ENCODE data around the gene PLXNA4. TPM values are rescaled to one million over a fixed set of nuclear protein-coding genes. Genes with fewer than 3 reads are reported as not detected.
A peak's percentile ranks its signal among the peaks of the same experiment; 100 is the strongest.

PLXNA4 gene
- total and polyA plus RNA-seq, 7 experiments from 2014 or later, result 0.05 to 31.6 (median 1.1) TPM

GRCh38 chr7:132373041-132373440 is 203.2 kb downstream of the PLXNA4 start:
- H3K9me3 ChIP-seq (ENCODE audit: control insufficient read depth in 2 of 3, low read length in 3 of 3), result no peaks in the 10 kb centered on the region
- Mint-ChIP-seq H3K27me3 (peaks cover 0 to 40% (median 4%) of the 10 kb centered on the region in 5 donors), H3K36me3 (peaks cover 0 to 2% (median 0%) of the 10 kb centered on the region in 5 donors), H3K4me3 (no peak overlapping the region), H3K27ac (peak overlapping the region in 1 of 9 donors; percentile 42), H3K9me3 (no peaks in the 10 kb centered on the region), H3K4me1 (no peaks in the 10 kb centered on the region)
- no peaks in the 10 kb centered on the region for H3K4me1 ChIP-seq (ENCODE audit: control insufficient read depth in 2 of 2, insufficient read depth in 2 of 2, low read length in 2 of 2)
- H3K36me3 ChIP-seq (ENCODE audit: control insufficient read depth in 2 of 3, insufficient read depth in 3 of 3, low read length in 3 of 3), result no peaks in the 10 kb centered on the region
- no peaks in the 10 kb centered on the region for H3K27me3 ChIP-seq (ENCODE audit: control insufficient read depth in 2 of 2, insufficient read depth in 2 of 2, low read length in 2 of 2)
- H3K4me3 ChIP-seq (ENCODE audit: low read length), result no peak overlapping the region
- DNase-seq (no peak), ATAC-seq (no peak)
- no peak overlapping the region for H3K27ac ChIP-seq (ENCODE audit: low read depth, low read length)
- intact Hi-C loops (cut with micrococcal nuclease), result no loop called here
- ChIA-PET POLR2A (no interaction called here), CTCF (no interaction called here)

GRCh38 chr7:132371948-132372347 is 204.3 kb downstream of the PLXNA4 start:
- intact Hi-C loops (cut with micrococcal nuclease), result no loop called here
- no peak overlapping the region for H3K4me3 ChIP-seq (ENCODE audit: low read length)
- POLR2A ChIA-PET, result no interaction called here
- no peak for ATAC-seq
- Mint-ChIP-seq H3K4me1 (no peaks in the 10 kb centered on the region), H3K36me3 (peaks cover 0 to 2% (median 0%) of the 10 kb centered on the region in 5 donors), H3K27ac (no peak overlapping the region), H3K4me3 (no peak overlapping the region), H3K27me3 (peaks cover 0 to 36% (median 12%) of the 10 kb centered on the region in 5 donors), H3K9me3 (no peaks in the 10 kb centered on the region)
- H3K27ac ChIP-seq (ENCODE audit: low read depth, low read length), result no peak overlapping the region
- no peak for DNase-seq
- H3K27me3 ChIP-seq (ENCODE audit: control insufficient read depth in 2 of 2, insufficient read depth in 2 of 2, low read length in 2 of 2), result no peaks in the 10 kb centered on the region
- CTCF ChIA-PET, result no interaction called here
- H3K9me3 ChIP-seq (ENCODE audit: control insufficient read depth in 2 of 3, low read length in 3 of 3), result no peaks in the 10 kb centered on the region
- no peaks in the 10 kb centered on the region for H3K4me1 ChIP-seq (ENCODE audit: control insufficient read depth in 2 of 2, insufficient read depth in 2 of 2, low read length in 2 of 2)
- no peaks in the 10 kb centered on the region for H3K36me3 ChIP-seq (ENCODE audit: control insufficient read depth in 2 of 3, insufficient read depth in 3 of 3, low read length in 3 of 3)

DNA sequence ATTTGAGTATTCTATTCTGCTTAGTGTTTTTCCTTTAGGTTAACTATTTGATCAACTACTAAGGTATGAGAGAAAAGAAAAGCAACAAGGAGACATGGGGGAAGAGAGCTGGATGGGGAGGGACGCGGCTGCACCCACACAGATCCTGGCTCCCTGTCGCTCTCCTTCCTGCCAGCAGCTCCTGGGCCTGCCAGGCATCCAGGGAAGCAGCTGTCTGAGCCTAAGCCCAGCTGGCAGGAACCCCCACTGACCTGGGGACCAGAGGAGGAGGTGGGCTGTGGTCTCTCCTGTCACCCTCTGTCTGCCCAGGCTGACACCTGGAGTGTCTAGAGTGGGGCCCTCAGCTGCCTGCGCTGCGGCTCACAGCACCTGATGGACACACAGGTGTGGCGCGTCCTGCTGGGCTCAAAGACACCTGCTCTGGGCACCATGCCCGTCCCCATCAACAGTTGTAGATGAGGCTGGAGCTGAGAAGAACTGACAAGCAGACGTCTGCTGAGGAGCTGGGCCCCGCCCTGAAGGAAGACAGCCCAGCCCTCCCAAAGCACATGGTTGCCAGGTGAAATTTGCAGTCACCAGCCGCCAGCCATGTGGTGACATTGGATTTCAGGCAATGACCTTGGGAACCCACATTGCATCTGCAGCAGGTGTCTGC is 207.9 kb downstream of the PLXNA4 start:
- CTCF ChIA-PET, result no interaction called here
- POLR2A ChIA-PET, result no interaction called here
- peaks cover 10 to 25% (median 20%) of the 10 kb centered on the region in 5 donors for H3K27me3 Mint-ChIP-seq
- Histone ChIP-seq H3K9me3 (ENCODE audit: control insufficient read depth in 2 of 3, low read length in 3 of 3) (no peaks in the 10 kb centered on the region), H3K4me1 (ENCODE audit: control insufficient read depth in 2 of 2, insufficient read depth in 2 of 2, low read length in 2 of 2) (no peaks in the 10 kb centered on the region), H3K27ac (ENCODE audit: low read depth, low read length) (no peak overlapping the region), H3K27me3 (ENCODE audit: control insufficient read depth in 2 of 2, insufficient read depth in 2 of 2, low read length in 2 of 2) (no peaks in the 10 kb centered on the region), H3K36me3 (ENCODE audit: control insufficient read depth in 2 of 3, insufficient read depth in 3 of 3, low read length in 3 of 3) (no peaks in the 10 kb centered on the region), H3K4me3 (ENCODE audit: low read length) (no peak overlapping the region)
- DNase-seq (no peak), ATAC-seq (no peak)
- peaks cover 0 to 4% (median 0%) of the 10 kb centered on the region in 11 donors for H3K9me3 Mint-ChIP-seq
- peak overlapping the region in 1 of 9 donors; percentile 26 for H3K27ac Mint-ChIP-seq
- H3K36me3 Mint-ChIP-seq, result no peaks in the 10 kb centered on the region
- intact Hi-C loops (cut with micrococcal nuclease), result loop anchor here in 1 of 2 donors (5.0 kb wide), 1 partner anchor 1714 kb away; no protein-coding TSS in a partner anchor
- H3K4me3 Mint-ChIP-seq, result no peak overlapping the region
- no peaks in the 10 kb centered on the region for H3K4me1 Mint-ChIP-seq

GRCh38 chr7:132367795-132368194 is 208.5 kb downstream of the PLXNA4 start:
- Mint-ChIP-seq H3K4me1 (no peaks in the 10 kb centered on the region), H3K27me3 (peaks cover 10 to 25% (median 20%) of the 10 kb centered on the region in 5 donors), H3K4me3 (no peak overlapping the region), H3K27ac (no peak overlapping the region), H3K36me3 (no peaks in the 10 kb centered on the region), H3K9me3 (peaks cover 0 to 4% (median 0%) of the 10 kb centered on the region in 11 donors)
- Histone ChIP-seq H3K27ac (ENCODE audit: low read depth, low read length) (no peak overlapping the region), H3K9me3 (ENCODE audit: control insufficient read depth in 2 of 3, low read length in 3 of 3) (no peaks in the 10 kb centered on the region), H3K4me3 (ENCODE audit: low read length) (no peak overlapping the region), H3K36me3 (ENCODE audit: control insufficient read depth in 2 of 3, insufficient read depth in 3 of 3, low read length in 3 of 3) (no peaks in the 10 kb centered on the region), H3K27me3 (ENCODE audit: control insufficient read depth in 2 of 2, insufficient read depth in 2 of 2, low read length in 2 of 2) (no peaks in the 10 kb centered on the region), H3K4me1 (ENCODE audit: control insufficient read depth in 2 of 2, insufficient read depth in 2 of 2, low read length in 2 of 2) (no peaks in the 10 kb centered on the region)
- ChIA-PET POLR2A (no interaction called here), CTCF (no interaction called here)
- DNase-seq, result no peak
- intact Hi-C loops (cut with micrococcal nuclease), result loop anchor here in 1 of 2 donors (5.0 kb wide), 1 partner anchor 1715 kb away; no protein-coding TSS in a partner anchor
- no peak for ATAC-seq

- H3K9me3 ChIP-seq (ENCODE audit: control insufficient read depth in 2 of 3, low read length in 3 of 3), result no peaks in the 10 kb centered on the region
- DNase-seq, result no peak
- ATAC-seq, result no peak
- ChIA-PET CTCF (no interaction called here), POLR2A (no interaction called here)
- no peaks in the 10 kb centered on the region for H3K4me1 ChIP-seq (ENCODE audit: control insufficient read depth in 2 of 2, insufficient read depth in 2 of 2, low read length in 2 of 2)
- H3K27me3 ChIP-seq (ENCODE audit: control insufficient read depth in 2 of 2, insufficient read depth in 2 of 2, low read length in 2 of 2), result no peaks in the 10 kb centered on the region
- no peak overlapping the region for H3K4me3 ChIP-seq (ENCODE audit: low read length)
- intact Hi-C loops (cut with micrococcal nuclease), result loop anchor here in 1 of 2 donors (5.0 kb wide), 1 partner anchor 1715 kb away; no protein-coding TSS in a partner anchor
- Mint-ChIP-seq H3K4me1 (peaks cover 0 to 3% (median 0%) of the 10 kb centered on the region in 7 donors), H3K4me3 (no peak overlapping the region), H3K9me3 (peaks cover 0 to 4% (median 0%) of the 10 kb centered on the region in 11 donors), H3K27ac (no peak overlapping the region), H3K36me3 (no peaks in the 10 kb centered on the region), H3K27me3 (peaks cover 10 to 25% (median 18%) of the 10 kb centered on the region in 5 donors)
- no peaks in the 10 kb centered on the region for H3K36me3 ChIP-seq (ENCODE audit: control insufficient read depth in 2 of 3, insufficient read depth in 3 of 3, low read length in 3 of 3)
- H3K27ac ChIP-seq (ENCODE audit: low read depth, low read length), result no peak overlapping the region
Measured at GRCh38 chr7:132367004-132367403, 209.3 kb downstream of the PLXNA4 start.

GRCh38 chr7:132364226-132364625 is 212.0 kb downstream of the PLXNA4 start:
- H3K27me3 Mint-ChIP-seq, result peaks cover 10 to 25% (median 19%) of the 10 kb centered on the region in 5 donors
- Histone ChIP-seq H3K36me3 (ENCODE audit: control insufficient read depth in 2 of 3, insufficient read depth in 3 of 3, low read length in 3 of 3) (no peaks in the 10 kb centered on the region), H3K9me3 (ENCODE audit: control insufficient read depth in 2 of 3, low read length in 3 of 3) (no peaks in the 10 kb centered on the region), H3K4me3 (ENCODE audit: low read length) (no peak overlapping the region), H3K27ac (ENCODE audit: low read depth, low read length) (no peak overlapping the region), H3K27me3 (ENCODE audit: control insufficient read depth in 2 of 2, insufficient read depth in 2 of 2, low read length in 2 of 2) (no peaks in the 10 kb centered on the region), H3K4me1 (ENCODE audit: control insufficient read depth in 2 of 2, insufficient read depth in 2 of 2, low read length in 2 of 2) (no peaks in the 10 kb centered on the region)
- H3K4me3 Mint-ChIP-seq, result no peak overlapping the region
- ATAC-seq (no peak), DNase-seq (no peak)
- ChIA-PET CTCF (no interaction called here), POLR2A (no interaction called here)
- intact Hi-C loops (cut with micrococcal nuclease), result no loop called here
- H3K36me3 Mint-ChIP-seq, result no peaks in the 10 kb centered on the region
- H3K27ac Mint-ChIP-seq, result no peak overlapping the region
- H3K9me3 Mint-ChIP-seq, result peaks cover 0 to 4% (median 0%) of the 10 kb centered on the region in 11 donors
- H3K4me1 Mint-ChIP-seq, result peaks cover 0 to 3% (median 0%) of the 10 kb centered on the region in 7 donors

GRCh38 chr7:132362059-132362458 is 214.2 kb downstream of the PLXNA4 start:
- no peaks in the 10 kb centered on the region for H3K9me3 ChIP-seq (ENCODE audit: control insufficient read depth in 2 of 3, low read length in 3 of 3)
- Mint-ChIP-seq H3K4me1 (peaks cover 0 to 3% (median 0%) of the 10 kb centered on the region in 7 donors), H3K27me3 (peaks cover 9 to 16% (median 15%) of the 10 kb centered on the region in 5 donors), H3K27ac (no peak overlapping the region), H3K36me3 (no peaks in the 10 kb centered on the region), H3K9me3 (peaks cover 0 to 4% (median 0%) of the 10 kb centered on the region in 11 donors), H3K4me3 (no peak overlapping the region)
- no peak for ATAC-seq
- H3K4me1 ChIP-seq (ENCODE audit: control insufficient read depth in 2 of 2, insufficient read depth in 2 of 2, low read length in 2 of 2), result no peaks in the 10 kb centered on the region
- no peaks in the 10 kb centered on the region for H3K36me3 ChIP-seq (ENCODE audit: control insufficient read depth in 2 of 3, insufficient read depth in 3 of 3, low read length in 3 of 3)
- no peaks in the 10 kb centered on the region for H3K27me3 ChIP-seq (ENCODE audit: control insufficient read depth in 2 of 2, insufficient read depth in 2 of 2, low read length in 2 of 2)
- ChIA-PET POLR2A (no interaction called here), CTCF (no interaction called here)
- intact Hi-C loops (cut with micrococcal nuclease), result no loop called here
- no peak overlapping the region for H3K4me3 ChIP-seq (ENCODE audit: low read length)
- no peak for DNase-seq
- no peak overlapping the region for H3K27ac ChIP-seq (ENCODE audit: low read depth, low read length)

All from naive thymus-derived CD4-positive, alpha-beta T cell (primary cell).